ENCODE measurements around the gene FAM124B.

FAM124B gene, protein sequence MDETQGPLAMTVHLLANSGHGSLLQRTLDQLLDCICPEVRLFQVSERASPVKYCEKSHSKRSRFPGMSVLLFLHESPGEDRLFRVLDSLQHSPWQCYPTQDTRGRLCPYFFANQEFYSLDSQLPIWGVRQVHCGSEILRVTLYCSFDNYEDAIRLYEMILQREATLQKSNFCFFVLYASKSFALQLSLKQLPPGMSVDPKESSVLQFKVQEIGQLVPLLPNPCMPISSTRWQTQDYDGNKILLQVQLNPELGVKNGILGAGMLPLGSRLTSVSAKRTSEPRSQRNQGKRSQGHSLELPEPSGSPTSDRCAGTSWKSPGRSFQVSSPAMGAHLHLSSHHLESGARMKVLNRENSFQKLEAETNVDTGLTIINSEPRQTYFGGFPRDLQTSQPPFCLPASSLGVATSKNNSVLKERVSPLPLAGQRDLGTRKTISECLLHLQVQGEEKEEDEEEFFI

DNA sequence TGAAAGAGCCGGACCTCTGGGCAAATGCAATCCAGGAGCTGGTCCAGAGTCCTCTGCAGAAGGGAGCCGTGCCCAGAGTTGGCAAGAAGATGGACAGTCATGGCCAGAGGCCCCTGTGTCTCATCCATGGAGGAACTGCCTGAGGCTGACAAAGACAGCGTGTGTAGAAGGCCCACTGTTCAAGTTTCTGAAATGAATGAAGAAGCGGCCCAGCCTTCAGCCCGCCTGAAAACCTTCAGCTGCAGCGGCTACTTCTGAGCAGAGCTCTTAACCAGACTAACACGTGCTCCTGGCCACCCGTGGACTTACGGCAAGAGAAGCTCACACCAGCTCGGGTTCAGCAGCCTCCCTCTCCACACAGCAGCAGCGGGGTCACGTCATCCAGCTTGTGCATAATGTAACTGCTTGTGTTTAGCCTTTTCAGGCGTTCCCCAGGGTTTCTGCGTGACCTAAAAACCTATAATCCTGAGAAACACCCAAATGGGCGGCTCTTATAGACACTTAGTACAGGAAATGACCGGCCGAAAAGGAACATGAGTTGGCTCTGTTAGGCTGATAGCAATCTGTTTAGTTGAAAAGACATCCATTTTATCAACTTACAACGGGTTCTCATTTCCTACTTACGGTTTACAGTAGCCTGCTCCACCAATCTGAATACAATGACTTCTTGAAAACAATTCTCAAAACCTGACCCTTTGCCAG, at the start of gene FAM124B:
TSS of gene FAM124B (minus strand) at position 467 of the 702 bp plus-strand sequence. CDS start at position 128, 339 bp downstream.
- DNase-seq (ENCODE audit: low read depth), result peak; percentile 4

DNA sequence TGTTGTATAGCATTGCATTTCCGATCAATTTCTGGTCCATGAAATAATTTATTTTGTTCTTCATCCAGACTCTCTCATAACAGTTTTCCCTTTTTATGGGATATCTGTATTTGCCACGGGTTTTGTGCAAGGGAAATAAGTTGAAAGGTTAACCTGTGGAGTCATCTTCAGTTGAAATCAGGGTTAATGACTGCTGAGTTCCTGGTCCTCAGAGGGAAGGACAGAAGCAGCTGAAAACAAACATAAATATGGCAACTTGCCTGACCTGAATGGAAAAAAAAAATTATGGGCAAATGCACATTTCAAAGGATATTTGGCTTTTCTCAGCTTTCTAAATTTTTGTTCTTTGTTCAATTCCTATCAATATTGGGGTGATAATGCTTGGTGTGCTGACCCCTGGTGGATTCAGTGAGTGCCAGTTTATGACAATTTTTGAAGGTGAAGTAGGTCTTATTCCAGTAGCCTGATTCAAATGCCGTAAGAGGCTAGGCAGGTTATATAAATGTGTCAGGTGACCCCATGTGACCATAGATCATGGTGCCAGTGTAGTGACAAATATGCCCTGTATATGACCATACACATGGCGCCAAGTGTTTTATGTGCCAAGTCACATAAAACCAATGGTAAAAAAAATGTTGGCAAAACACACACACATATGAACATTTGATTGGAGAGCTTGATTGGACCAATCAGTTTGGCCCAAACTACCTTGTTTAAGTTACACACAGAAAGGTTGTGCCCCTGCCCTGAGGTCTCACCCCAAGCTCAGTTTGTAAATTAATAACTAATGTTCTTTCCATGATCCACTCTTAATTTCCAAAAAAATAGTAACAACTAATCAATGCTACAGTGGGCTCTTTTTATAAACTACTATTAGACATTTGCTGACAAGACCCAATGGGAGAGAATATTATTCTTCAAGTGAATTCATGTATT, 47.6 kb upstream of the FAM124B start:
- DNase-seq (ENCODE audit: low read depth), result no peak

DNA sequence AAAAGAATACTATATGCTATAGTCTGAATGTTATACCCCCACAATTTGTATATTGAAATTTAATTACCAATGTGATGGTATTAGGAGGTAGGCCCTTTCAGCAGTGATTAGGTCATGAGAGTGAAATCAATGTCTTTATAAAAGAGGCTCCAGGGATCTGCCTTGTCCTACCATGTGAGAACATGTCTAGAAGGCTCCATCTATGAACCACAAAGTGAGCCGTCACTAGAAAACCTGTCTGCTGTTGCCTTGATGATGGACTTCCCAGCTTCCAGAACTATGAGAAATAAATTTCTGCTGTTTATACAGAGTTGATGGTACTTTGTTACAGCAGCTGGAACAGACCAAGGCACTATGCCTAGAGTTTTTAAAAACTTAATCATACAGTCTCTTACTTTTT, 46.3 kb upstream of the FAM124B start:
- no peak for DNase-seq (ENCODE audit: low read depth)

DNA sequence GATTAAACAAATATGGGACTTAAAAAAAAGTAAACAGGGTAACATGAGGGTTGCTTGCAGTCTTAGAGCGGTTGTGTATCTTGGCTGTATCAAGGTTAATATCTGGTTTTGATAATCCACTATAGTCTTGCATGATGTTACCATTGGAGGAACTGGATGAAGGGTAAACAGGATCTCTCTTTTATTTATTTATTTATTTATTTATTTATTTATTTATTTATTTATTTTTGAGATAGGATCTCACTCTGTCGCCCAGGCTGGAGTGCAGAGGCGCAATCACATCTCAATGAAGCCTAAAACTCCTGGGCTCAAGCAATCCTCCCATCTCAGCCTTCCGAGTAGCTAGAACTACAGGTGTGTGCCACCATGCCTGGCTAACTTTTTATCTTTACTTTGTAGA, 42.9 kb upstream of the FAM124B start:
- DNase-seq (ENCODE audit: low read depth), result no peak

DNA sequence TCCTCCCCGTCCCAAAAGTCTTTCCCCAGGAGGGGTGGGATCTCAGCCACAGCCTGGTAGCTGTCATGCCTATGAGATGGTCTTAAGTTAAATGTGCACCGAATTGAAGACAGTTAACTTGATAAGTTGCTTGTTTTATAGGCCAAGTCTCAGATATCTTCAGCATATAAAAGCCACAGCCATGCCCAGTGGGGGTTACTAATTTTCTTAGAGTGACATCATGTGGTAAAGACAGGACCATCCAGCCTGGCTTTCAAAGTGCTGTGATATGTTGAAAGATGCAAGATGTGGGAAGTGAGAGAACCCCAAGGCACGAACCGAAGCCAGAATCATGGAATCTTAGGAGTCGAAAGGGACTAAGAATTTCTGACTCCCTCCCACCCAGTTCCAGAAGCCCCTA, 42.1 kb upstream of the FAM124B start:
- DNase-seq (ENCODE audit: low read depth), result no peak

DNA sequence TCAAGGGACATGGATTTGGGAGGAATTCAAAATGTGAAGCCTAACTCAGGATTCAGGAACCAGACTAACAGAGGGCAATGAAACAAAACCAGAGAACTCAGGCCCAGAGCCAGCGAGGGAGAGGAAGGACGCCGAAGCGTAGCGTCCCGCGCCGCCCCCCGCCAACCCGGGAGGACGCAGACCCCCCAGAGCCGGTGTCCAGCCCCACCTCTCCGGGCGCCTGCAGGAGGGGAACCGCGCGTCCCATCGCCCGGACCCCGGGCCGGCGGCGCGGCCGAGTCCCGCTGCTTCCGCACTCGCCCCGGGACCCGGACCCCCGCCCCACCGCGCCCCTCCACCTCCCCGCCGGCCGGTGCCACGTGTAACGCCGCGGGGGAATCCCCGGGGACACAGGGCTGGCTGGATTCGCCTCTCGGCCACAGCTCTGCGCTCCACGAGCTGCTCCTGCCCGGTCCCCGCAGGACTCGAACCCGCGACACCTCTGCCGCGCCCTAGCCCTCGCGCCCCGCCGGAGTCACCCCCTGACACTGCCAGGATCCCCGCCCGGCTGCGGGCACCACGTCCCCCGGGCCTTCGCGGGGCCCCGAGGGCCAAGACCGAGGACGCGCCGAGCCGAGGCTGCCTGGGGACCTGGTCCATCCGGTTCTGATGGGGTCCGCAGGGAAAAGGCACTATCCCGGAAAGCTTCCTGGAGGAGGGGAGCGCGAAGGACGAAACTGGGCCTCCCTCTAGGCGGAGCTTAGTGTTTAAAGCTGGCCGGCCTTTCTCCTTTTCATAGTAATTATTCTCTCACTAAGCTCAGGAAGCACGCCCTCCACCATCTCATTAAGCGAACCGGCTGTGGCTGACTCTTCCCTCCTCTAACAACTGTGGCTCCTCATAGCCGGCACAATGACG, 40.4 kb upstream of the FAM124B start:
- DNase-seq (ENCODE audit: low read depth), result no peak

DNA sequence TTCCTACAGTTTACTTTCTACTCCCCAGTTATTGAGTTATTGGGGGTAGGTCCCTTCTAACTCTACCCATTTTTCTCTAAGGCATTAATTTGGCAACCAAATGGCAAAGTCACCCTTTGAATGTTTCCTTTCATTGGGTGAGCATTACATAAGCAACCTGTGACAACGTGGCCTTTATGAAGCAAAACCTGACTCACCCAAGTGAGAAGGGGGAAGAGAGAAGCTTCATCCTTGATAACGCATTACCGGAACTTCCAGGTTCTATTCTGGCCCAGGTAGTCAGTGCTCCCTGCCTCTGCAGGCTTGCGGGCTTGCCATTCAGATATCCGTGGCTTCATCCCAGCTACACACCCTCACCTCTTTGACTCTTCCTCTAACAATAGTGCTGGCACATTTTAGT, 39.1 kb upstream of the FAM124B start:
- DNase-seq (ENCODE audit: low read depth), result no peak

DNA sequence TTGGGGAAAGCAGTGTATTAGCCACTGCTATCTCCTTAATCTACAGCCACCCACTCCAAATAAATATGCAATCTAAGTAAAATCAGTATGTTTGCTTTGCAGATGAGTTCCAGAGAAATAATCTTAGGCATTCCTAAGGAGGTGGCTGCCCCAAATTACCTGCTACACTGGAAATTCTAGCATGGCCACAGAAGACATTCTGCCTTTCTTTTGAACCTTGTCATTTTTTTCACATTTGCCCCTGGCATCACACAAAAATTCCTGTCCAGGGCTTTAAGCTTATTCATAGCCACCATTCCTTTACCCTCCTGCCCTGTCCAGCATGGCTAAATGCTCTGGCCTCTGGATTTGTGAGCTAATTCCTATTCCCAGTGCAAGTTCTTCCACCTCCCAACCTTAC, 36.8 kb upstream of the FAM124B start:
- no peak for DNase-seq (ENCODE audit: low read depth)

DNA sequence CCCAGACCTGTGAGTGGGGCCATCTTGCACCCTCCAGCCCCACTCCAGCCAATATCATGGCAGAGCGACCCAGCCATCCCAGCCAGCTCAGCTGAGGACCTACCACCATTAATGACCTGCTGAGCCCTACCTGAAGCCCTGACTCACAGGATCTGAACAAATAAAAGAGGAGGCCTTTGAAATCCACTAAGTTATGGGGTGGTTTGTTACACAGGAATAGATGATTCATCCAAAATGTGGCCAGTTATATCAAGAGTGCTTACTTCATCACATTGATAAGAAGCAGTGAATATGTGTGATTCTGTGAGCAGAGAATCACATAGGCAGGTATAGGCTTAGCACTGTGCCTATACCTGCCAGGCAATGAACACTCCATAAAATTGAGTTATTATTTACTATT, 34.7 kb upstream of the FAM124B start:
- DNase-seq (ENCODE audit: low read depth), result no peak

DNA sequence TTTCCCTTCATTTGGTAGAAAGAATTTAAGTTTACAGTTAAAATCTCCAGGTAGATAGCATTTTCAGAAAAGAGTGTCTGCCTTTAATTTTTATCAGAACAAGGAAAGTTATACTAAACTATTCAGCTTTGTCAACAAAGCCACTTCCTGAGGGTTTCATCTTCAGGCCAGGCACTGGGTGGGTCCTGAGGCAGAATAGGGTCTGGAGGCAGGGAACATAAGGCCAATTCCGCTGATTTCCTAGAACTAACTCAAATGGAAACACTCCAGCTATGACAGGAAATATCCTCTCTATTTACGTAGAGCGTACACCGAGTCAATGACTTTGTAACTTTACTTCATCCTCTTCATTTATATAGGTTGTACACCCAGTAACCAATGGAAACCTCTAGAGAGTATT, 32.7 kb upstream of the FAM124B start:
- DNase-seq (ENCODE audit: low read depth), result no peak

DNA sequence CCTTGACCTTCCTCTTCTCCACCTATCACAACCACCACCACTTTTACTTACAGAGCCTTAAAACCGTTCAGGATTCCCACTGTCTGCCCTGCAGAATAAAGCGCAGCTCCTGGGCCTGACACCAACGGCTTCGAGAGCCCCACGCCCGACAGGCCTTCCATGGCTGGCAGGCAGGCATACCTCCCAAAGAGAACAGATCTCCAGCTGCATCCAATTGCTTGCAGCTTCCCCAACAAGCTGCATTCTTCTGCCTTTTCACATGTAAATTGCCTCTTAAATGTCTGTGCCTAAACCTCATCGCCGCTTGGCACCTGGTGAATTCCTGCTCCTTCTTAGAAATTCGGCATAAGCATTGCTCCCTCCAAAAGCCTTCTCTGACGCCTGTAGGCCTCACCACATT, 31.5 kb upstream of the FAM124B start:
- no peak for DNase-seq (ENCODE audit: low read depth)

DNA sequence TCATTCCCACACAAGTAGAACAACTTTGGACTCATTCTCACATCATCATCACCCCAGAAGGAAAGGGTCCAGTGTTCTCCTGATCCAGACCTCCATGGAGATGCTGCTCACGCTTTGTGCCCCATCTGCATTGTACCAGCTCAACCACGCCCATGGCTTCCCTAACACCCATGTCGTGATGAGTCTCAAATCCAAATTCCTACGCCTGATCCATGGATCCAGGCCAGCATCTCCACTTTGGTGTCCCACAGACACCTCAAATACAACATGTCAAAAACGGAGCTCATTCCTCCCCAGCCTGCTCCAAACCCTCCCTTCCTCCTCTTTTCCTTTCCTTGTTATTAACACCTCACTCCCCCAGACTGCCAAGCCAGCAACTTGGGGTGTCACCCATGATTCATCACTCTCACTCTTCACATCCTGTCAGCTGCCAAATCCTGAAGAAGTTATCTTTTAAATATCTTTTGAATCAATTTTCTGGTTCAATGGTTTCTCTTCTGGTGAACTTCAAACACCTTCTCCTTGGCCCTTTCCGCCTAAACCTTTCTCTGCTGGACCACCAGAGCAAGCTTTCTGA, 30.2 kb upstream of the FAM124B start:
- no peak for DNase-seq (ENCODE audit: low read depth)

DNA sequence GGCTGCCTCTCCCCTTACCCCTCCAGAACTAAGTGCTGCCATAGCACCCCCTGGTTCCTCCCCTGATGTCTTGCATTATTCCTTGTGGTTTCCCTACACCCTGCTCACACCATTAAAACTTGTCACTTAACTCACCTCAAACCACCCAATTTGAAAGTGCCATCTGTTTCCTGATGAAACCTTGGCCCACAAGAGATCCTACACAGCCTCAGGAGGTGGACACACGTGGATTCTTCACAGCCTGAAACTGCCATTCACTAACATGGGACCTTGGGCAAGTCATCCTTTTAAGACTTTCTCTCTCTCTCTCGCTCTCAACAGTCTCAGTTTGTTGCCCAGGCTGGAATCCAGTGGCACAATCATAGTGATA, 27.5 kb upstream of the FAM124B start:
- DNase-seq (ENCODE audit: low read depth), result no peak

DNA sequence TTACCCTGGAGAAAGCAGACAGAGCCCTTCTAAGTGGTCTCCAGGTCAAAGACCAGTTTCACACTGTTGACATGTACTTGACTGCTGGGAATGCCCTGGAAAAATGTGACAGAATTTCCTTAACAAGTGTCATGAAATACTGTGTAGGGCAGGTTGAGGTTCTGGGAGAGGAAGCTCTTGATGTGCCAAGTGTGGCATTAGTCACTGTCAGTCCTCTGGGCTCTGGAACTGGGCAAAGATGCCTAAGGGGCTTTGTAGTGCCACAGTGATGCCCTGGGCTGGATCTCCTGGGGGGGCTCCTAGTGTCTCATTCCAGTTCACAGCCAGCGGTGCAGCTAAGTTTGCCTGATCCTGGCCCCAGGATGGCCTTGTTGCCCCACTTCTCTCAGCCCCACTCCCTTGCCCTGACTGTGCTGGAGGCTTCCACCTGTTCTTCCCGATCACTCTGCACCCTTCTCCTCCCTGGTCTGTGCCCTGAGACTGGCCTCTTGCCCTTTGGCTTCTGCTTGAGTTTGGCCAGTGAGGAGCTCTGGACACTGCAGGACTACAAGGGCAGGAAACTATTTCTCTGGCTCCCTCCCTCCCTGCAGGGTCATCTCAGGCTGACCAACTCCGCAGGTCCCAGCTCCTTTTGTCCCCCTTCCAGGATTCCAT, 27.0 kb upstream of the FAM124B start:
- no peak for DNase-seq (ENCODE audit: low read depth)

DNA sequence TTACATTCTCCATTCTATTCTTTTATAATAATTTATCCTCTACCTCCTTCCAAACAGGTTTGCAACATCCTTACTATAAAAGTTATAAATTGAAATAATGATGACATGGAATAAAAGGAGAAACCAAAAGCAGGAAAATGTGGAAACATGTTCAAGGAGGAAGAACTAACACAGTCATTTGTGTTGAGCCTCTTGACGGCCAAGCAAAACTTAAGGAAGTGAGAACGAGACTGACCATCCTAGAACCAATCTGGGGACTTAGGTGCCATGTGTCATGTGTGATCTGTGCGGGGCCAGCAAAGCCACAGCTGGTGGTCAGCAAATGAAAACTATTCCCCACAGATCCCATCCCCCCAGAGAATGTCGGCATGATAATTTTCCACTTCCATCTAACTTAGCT, 25.6 kb upstream of the FAM124B start:
- DNase-seq (ENCODE audit: low read depth), result no peak

DNA sequence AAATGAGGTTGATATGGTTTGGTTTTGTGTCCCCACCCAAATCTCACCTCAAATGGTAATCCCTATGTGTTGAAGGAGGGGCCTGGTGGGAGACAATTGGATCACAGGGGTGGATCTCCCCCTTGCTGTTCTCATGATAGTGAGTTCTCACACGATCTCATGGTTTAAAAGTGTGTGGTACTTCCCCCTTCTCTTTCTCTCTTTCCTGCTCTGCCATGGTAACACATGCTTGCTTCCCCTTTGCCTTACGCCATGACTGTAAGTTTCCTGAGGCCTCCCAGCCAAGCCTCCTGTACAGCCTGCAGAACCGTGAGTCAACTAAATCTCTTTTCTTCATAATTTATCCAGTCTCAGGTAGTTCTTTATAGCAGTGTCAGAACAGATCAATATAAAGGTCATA, 24.7 kb upstream of the FAM124B start:
- DNase-seq (ENCODE audit: low read depth), result no peak

DNA sequence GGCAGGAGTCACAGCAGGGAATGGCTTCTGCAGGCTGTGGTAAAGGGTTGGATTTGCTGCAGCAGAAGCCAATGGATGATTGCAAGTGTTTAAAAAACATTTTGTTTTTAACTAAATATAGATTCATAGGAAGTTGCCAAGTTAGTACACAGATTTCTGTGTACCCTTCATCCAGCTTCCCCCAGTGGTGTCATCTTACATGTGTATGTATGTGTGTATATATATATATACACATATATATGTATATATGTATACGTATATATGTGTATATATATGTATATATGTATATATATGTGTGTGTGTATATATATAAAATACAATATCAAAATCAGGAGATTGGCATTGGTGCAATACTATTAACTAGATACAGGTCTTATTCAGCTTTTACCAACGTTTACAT, 19.2 kb upstream of the FAM124B start:
- DNase-seq (ENCODE audit: low read depth), result no peak

DNA sequence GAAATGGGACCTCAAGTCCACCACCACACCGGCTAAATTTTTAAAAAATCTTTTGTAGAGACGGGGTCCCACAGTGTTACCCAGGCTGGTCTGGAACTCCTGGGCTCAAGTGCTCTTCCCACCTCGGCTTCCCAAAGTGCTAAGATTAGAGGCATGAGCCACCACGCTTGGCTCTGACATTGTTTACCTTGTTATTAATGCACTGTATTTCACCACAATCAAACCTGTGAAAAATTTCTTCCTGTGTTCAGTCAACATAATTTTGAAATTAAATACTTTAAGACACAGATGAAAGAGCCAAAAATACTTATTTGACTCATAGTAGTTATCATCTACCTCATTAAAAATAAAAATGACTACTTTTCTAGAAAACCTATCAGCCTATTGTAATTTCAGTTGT, 16.0 kb upstream of the FAM124B start:
- DNase-seq (ENCODE audit: low read depth), result no peak

DNA sequence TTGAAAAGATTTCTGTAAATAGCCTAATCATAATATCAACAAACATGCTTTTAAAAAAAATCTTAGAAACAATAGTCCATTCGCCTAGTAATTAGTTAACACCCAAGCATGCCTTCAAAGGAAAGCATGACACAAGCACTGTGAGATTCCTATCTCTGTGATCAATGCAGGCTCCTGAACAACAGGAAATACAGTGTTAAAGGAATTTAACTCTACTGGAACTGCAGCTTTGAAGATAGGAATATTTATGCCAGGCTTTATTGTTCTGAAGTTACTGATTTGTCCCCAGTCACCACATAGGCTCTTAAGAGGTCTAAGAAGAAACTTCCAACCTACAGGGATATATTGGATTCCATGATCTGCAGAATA, 15.4 kb upstream of the FAM124B start:
- no peak for DNase-seq (ENCODE audit: low read depth)

DNA sequence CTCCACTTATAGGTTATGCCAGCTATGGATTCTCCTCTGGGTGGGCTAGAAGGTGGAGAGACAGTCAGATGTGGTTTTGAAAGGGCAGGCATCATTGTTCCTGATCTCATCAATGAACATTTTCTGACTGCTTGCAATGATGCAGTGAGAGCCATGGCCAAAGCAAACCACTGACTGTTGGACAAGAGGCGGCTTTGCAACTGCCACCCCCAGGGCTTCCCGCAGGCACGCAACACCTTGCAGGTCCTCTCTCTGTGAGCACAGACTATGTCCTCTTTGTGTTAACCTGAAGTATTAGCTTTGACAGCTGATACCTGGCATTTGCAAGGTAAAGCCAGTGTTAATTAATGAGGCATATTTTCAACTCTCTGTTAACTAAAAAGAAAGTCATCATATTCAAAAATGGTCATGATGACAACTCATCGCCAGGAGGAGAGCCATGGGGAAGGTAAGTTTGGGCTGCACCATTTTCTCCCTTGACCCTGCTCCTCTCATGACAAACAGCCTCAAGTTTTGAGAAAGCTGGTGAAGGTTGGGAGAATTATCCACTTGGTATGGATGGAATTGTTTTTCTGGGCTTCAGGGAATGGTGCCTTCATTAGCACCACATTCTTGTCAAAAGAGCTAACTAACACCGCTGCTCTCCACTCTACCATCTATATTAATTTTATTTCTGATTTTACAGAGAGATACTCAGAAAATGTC, 14.9 kb upstream of the FAM124B start:
- no peak for DNase-seq (ENCODE audit: low read depth)

Measured in stimulated activated CD8-positive, alpha-beta memory T cell treated with anti-CD3 and anti-CD28 coated beads, Interleukin-12 subunit alpha, Interleukin-12 subunit beta, amount 100 ng/mL, for 1 hour (primary cell).